HUDEP-2 (cell line): ENCODE results near the gene MYO7A.

Source experiments
- DNase-seq, 76 experiments: peaks; one replicate each; lab custom pipeline; 2025; ENCODE audit not compliant: unreplicated experiment in 76 of 76; lab: John Stamatoyannopoulos, UW

The MYO7A gene

GRCh38 chr11:77211040-77211451, 83.0 kb downstream of the MYO7A start:
- DNase-seq = no peak

- DNase-seq = no peak
These were observed 83.7 kb downstream of the MYO7A start for GRCh38 chr11:77211594-77212251.

GRCh38 chr11:77212314-77213007, 84.4 kb downstream of the MYO7A start:
- no peak for DNase-seq

GRCh38 chr11:77213029-77213579, 85.1 kb downstream of the MYO7A start:
- DNase-seq = no peak

GRCh38 chr11:77213589-77214428, 85.8 kb downstream of the MYO7A start:
- DNase-seq = no peak

GRCh38 chr11:77214557-77214956, 86.5 kb downstream of the MYO7A start:
- no peak for DNase-seq

GRCh38 chr11:77215106-77215505, 87.1 kb downstream of the MYO7A start:
- no peak for DNase-seq

GRCh38 chr11:77217156-77217555, 89.1 kb downstream of the MYO7A start:
- no peak for DNase-seq

- no peak for DNase-seq
These were observed 95.8 kb downstream of the MYO7A start for GRCh38 chr11:77223797-77224196.

GRCh38 chr11:77230878-77231605, 103.0 kb downstream of the MYO7A start:
- DNase-seq = no peak

GRCh38 chr11:77231800-77232199, 103.8 kb downstream of the MYO7A start:
- no peak for DNase-seq

- no peak for DNase-seq
These were observed 104.2 kb downstream of the MYO7A start for GRCh38 chr11:77232242-77232641.

- DNase-seq = no peak
These were observed 105.0 kb downstream of the MYO7A start for GRCh38 chr11:77233011-77233410.

- no peak for DNase-seq
These were observed 108.9 kb downstream of the MYO7A start for GRCh38 chr11:77236901-77237300.

- no peak for DNase-seq
These were observed 116.4 kb downstream of the MYO7A start for GRCh38 chr11:77244277-77245027.

- no peak for DNase-seq
These were observed 121.4 kb downstream of the MYO7A start for GRCh38 chr11:77249427-77249826.

GRCh38 chr11:77250881-77251640, 123.0 kb downstream of the MYO7A start:
- DNase-seq = no peak

- no peak for DNase-seq
These were observed 124.7 kb downstream of the MYO7A start for GRCh38 chr11:77252555-77253270.

- no peak for DNase-seq
These were observed 125.6 kb downstream of the MYO7A start for GRCh38 chr11:77253690-77254089.
